T-cell (primary cell): ENCODE measurements around the gene LAMTOR5. TPM values are rescaled to one million over a fixed set of nuclear protein-coding genes. Genes with fewer than 3 reads are reported as not detected.
"Not testable (repeated sequence)": the region's sequence is repeated elsewhere in the genome, so short reads cannot be mapped to it uniquely, and the experiment has no call there.

Experiments used
- ATAC-seq, 4 experiments: fragments of 200-7000 bp in 3 of 4; fragments of 150-1000 bp in 1 of 4; cut with Tn5 transposase; replicated peaks in 1 of 4; 1 replicate in 3 of 4; 2 replicates in 1 of 4; pipeline ENCODE4 v1.10.0; 2021; ENCODE audit warnings: moderate library complexity in 3 of 4, mild to moderate bottlenecking in 2 of 4, moderate number of reproducible peaks in 1 of 4
- CTCF ChIA-PET, 2 donors: fragments of 300-600 bp; sonication (Branson Sonifier 250); formaldehyde crosslinking; loops; one replicate each; lab custom pipeline; 2022; ENCODE audit warnings: antibody characterized with exemption in 2 of 2; lab: Charles Lee
- POLR2A ChIA-PET, 2 donors: fragments of 300-600 bp; sonication (Branson Sonifier 250); formaldehyde crosslinking; loops; one replicate each; lab custom pipeline; 2022; ENCODE audit warnings: antibody characterized with exemption in 2 of 2; lab: Charles Lee
- DNase-seq, 35 experiments: peaks; one replicate each; pipeline versions ENCODE4 v3.0.0 to v3.0.0-alpha.2; 2013 to 2023
- H3K27ac ChIP-seq: one replicate; pipeline ENCODE4 v1.5.1; 2013; ENCODE audit warnings: low read length
- H3K27me3 ChIP-seq, 2 experiments: replicated peaks in 1 of 2; 1 replicate in 1 of 2; 2 replicates in 1 of 2; pipeline versions ENCODE4 v1.6.1 to v1.7.0; 2013; ENCODE audit warnings: low read length in 1 of 2, mixed read lengths in 1 of 2; ENCODE audit not compliant: control insufficient read depth in 2 of 2, insufficient read depth in 2 of 2; ENCODE audit errors: extremely low read depth in 1 of 2
- H3K36me3 ChIP-seq, 2 donors: 1 replicate in 1 of 2; 2 replicates in 1 of 2; pipeline versions ENCODE4 v1.6.1 to v1.7.0; 2013; ENCODE audit warnings: low read length in 1 of 2; ENCODE audit not compliant: control insufficient read depth in 2 of 2, insufficient read depth in 1 of 2; ENCODE audit errors: extremely low read depth in 1 of 2
- H3K4me1 ChIP-seq, 2 experiments: 1 replicate in 1 of 2; 2 replicates in 1 of 2; pipeline versions ENCODE4 v1.6.1 to v1.7.0; 2013; ENCODE audit warnings: low read length in 2 of 2, mixed read lengths in 1 of 2; ENCODE audit not compliant: insufficient read depth in 2 of 2, control insufficient read depth in 1 of 2; ENCODE audit errors: extremely low read depth in 1 of 2
- H3K4me3 ChIP-seq, 2 donors: 1 replicate in 1 of 2; 2 replicates in 1 of 2; pipeline versions ENCODE4 v1.5.1 to v1.7.0; 2013; ENCODE audit warnings: mild to moderate bottlenecking in 2 of 2, low read length in 1 of 2, moderate library complexity in 1 of 2; ENCODE audit not compliant: control insufficient read depth in 1 of 2; ENCODE audit errors: extremely low read depth in 1 of 2
- H3K9me3 ChIP-seq: 2 replicates; pipeline ENCODE4 v1.7.0; 2013
- H3K27ac Mint-ChIP-seq, 2 donors: one replicate each; pipeline ENCODE4 v1.8.0; 2020 to 2021; ENCODE audit warnings: mild to moderate bottlenecking in 2 of 2, mixed read lengths in 2 of 2
- H3K27me3 Mint-ChIP-seq, 2 donors: one replicate each; pipeline ENCODE4 v1.8.0; 2021 to 2022; ENCODE audit warnings: mixed read lengths in 2 of 2
- H3K36me3 Mint-ChIP-seq: one replicate; pipeline ENCODE4 v1.8.0; 2021; ENCODE audit warnings: mixed read lengths
- H3K4me1 Mint-ChIP-seq, 3 donors: one replicate each; pipeline ENCODE4 v1.8.0; 2020 to 2022; ENCODE audit warnings: mixed read lengths in 3 of 3, mild to moderate bottlenecking in 1 of 3
- H3K4me3 Mint-ChIP-seq, 3 donors: one replicate each; pipeline ENCODE4 v1.8.0; 2020 to 2022; ENCODE audit warnings: mild to moderate bottlenecking in 3 of 3, mixed read lengths in 3 of 3, moderate library complexity in 3 of 3
- H3K9me3 Mint-ChIP-seq, 3 donors: one replicate each; pipeline ENCODE4 v1.8.0; 2020 to 2022; ENCODE audit warnings: mixed read lengths in 3 of 3
- WGBS: methylation state at CpG from one replicate; pipeline ENCODE4 v1.1.5; 2013; ENCODE audit warnings: missing lambda C conversion rate; ENCODE audit not compliant: insufficient coverage; 5-methylcytosine and 5-hydroxymethylcytosine counted together
- total RNA-seq, 35 experiments: library from RNA in 6 of 35; stranded (reverse) in 6 of 35; fragments of 120-200 nt in 1 of 35; gene quantifications; one replicate each; pipeline versions ENCODE4 v1.2.1 to v1.2.4 and lab custom pipeline; 2013 to 2026

LAMTOR5 gene
- total RNA-seq, 5 donors from 2014 or later (not counting 1 experiment from before 2014, with no cell fraction given), result 60.0 to 68.6 (median 67.0) TPM

- Histone ChIP-seq H3K36me3 (no peaks in the 10 kb centered on the region), H3K27ac (no peak overlapping the region), H3K9me3 (no peaks in the 10 kb centered on the region), H3K27me3 (no peaks in the 10 kb centered on the region), H3K4me1 (peaks cover 5 to 7% of the 10 kb centered on the region in 2 experiments), H3K4me3 (no peak overlapping the region)
- Mint-ChIP-seq H3K9me3 (no peaks in the 10 kb centered on the region), H3K36me3 (no peaks in the 10 kb centered on the region), H3K27me3 (no peaks in the 10 kb centered on the region), H3K4me1 (peaks cover 15 to 23% (median 19%) of the 10 kb centered on the region in 3 donors), H3K27ac (peak overlapping the region in 1 of 2 donors; percentile 64), H3K4me3 (no peak overlapping the region)
- ChIA-PET POLR2A (interaction anchor here in 1 of 2 donors (0.5 kb wide), 1 partner anchor 47 kb away, joined by 4 read pairs; no protein-coding TSS in a partner anchor), CTCF (interaction anchor here (0.6 to 2.4 kb wide), 12 partner anchors 8 to 369 kb away, joined by 3 to 25 read pairs (median 4); partner anchors contain the start of gene RBM15 (in 1 of the 2))
- 24% methylated on average over 3 of the region's 4 CpGs for WGBS
- peak; percentile 29 to 44 (median 38) for ATAC-seq
- peak; percentile 8 to 74 (median 49) for DNase-seq
Measured at GRCh38 chr1:110412576-110412975, 5.1 kb upstream of the LAMTOR5 start.

- ChIA-PET CTCF (interaction anchor here (0.6 to 2.4 kb wide), 11 partner anchors 13 to 1106 kb away, joined by 3 to 25 read pairs (median 4); partner anchors contain the start of gene RBM15 (in 1 of the 2)), POLR2A (interaction anchor here in 1 of 2 donors (0.6 kb wide), 1 partner anchor 7 kb away, joined by 3 read pairs; no protein-coding TSS in a partner anchor)
- Mint-ChIP-seq H3K4me1 (peaks cover 26 to 27% (median 27%) of the 10 kb centered on the region in 3 donors), H3K9me3 (no peaks in the 10 kb centered on the region), H3K27me3 (no peaks in the 10 kb centered on the region), H3K27ac (no peak overlapping the region), H3K4me3 (no peak overlapping the region), H3K36me3 (no peaks in the 10 kb centered on the region)
- Histone ChIP-seq H3K27me3 (no peaks in the 10 kb centered on the region), H3K9me3 (no peaks in the 10 kb centered on the region), H3K36me3 (no peaks in the 10 kb centered on the region), H3K4me1 (peaks cover 9 to 13% of the 10 kb centered on the region in 2 experiments), H3K4me3 (no peak overlapping the region), H3K27ac (no peak overlapping the region)
- 100% methylated on average over 3 of the region's 7 CpGs for WGBS
- DNase-seq (no peak), ATAC-seq (no peak)
Measured at GRCh38 chr1:110411173-110411735, 3.8 kb upstream of the LAMTOR5 start.

DNA sequence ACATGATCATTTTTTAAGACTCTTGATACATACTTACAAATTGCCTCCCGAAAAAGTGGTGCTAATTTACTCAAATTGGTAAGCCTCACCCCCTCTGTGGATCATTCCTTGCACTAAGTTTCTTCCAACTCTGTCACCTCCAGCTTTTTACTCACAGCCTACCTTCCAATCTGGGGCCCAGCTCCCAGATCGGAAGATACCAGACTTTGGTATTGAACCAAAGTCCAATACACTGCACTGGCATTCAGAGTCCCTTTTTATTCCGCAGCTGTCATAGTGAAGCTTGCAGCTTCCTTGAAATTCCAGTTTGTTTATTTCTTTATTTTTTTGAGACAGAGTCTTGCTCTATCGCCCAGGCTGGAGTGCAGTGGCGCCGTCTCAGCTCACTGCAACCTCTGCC is 1.8 kb upstream of the LAMTOR5 start:
- WGBS, result 96% methylated on average over 5 of the region's 6 CpGs
- H3K4me1 Mint-ChIP-seq, result peaks cover 27 to 32% (median 31%) of the 10 kb centered on the region in 3 donors
- peak overlapping the region in 2 of 3 donors; percentile 43 to 98 for H3K4me3 Mint-ChIP-seq
- peaks cover 2% of the 10 kb centered on the region for H3K36me3 Mint-ChIP-seq
- H3K27ac Mint-ChIP-seq, result peak overlapping the region in 1 of 2 donors; percentile 31
- peaks cover 0 to 5% of the 10 kb centered on the region in 2 donors for H3K36me3 ChIP-seq
- no peaks in the 10 kb centered on the region for H3K27me3 Mint-ChIP-seq
- no peaks in the 10 kb centered on the region for H3K9me3 ChIP-seq
- no peak overlapping the region for H3K4me3 ChIP-seq
- CTCF ChIA-PET, result interaction anchor here (0.6 to 2.6 kb wide), 9 partner anchors 10 to 716 kb away, joined by 3 to 25 read pairs (median 8); partner anchors contain the start of gene RBM15 (in 1 of the 2)
- no peaks in the 10 kb centered on the region for H3K9me3 Mint-ChIP-seq
- DNase-seq (no peak), ATAC-seq (no peak)
- peaks cover 16 to 19% of the 10 kb centered on the region in 2 experiments for H3K4me1 ChIP-seq
- no peaks in the 10 kb centered on the region for H3K27me3 ChIP-seq
- POLR2A ChIA-PET, result interaction anchor here (0.6 to 1.3 kb wide), 6 partner anchors 10 to 1236 kb away, joined by 3 to 6 read pairs (median 5); partner anchors contain the start of gene RBM15 (in 1 of the 2)
- H3K27ac ChIP-seq, result no peak overlapping the region

- Mint-ChIP-seq H3K36me3 (peaks cover 7% of the 10 kb centered on the region), H3K9me3 (no peaks in the 10 kb centered on the region), H3K27me3 (no peaks in the 10 kb centered on the region), H3K4me3 (peak overlapping the region; percentile 97 to 100 (median 98)), H3K27ac (peak overlapping the region; percentile 31 to 99), H3K4me1 (peaks cover 27 to 34% (median 34%) of the 10 kb centered on the region in 3 donors)
- peak overlapping the region in 1 of 2 donors; percentile 92 for H3K4me3 ChIP-seq
- H3K4me1 ChIP-seq, result peaks cover 16 to 19% of the 10 kb centered on the region in 2 experiments
- no peaks in the 10 kb centered on the region for H3K9me3 ChIP-seq
- H3K36me3 ChIP-seq, result peaks cover 0 to 12% of the 10 kb centered on the region in 2 donors
- no CpG with 5 or more reads among the region's 8 CpGs for WGBS
- ATAC-seq, result no peak
- no peaks in the 10 kb centered on the region for H3K27me3 ChIP-seq
- no peak for DNase-seq
- POLR2A ChIA-PET, result interaction anchor here in 1 of 2 donors (0.6 to 1.3 kb wide), 2 partner anchors 57 to 70 kb away, joined by 3 to 5 read pairs; partner anchors contain the start of gene RBM15
- no peak overlapping the region for H3K27ac ChIP-seq
- CTCF ChIA-PET, result interaction anchor here (0.6 to 2.6 kb wide), 10 partner anchors 52 to 577 kb away, joined by 3 to 25 read pairs (median 4); partner anchors contain the start of gene RBM15 (in 1 of the 2)
Measured at GRCh38 chr1:110408488-110408887, 994 bp upstream of the LAMTOR5 start.

- WGBS, result no CpG with 5 or more reads among the region's 15 CpGs
Measured at GRCh38 chr1:110406407-110406806, 1.1 kb downstream of the LAMTOR5 start.

DNA sequence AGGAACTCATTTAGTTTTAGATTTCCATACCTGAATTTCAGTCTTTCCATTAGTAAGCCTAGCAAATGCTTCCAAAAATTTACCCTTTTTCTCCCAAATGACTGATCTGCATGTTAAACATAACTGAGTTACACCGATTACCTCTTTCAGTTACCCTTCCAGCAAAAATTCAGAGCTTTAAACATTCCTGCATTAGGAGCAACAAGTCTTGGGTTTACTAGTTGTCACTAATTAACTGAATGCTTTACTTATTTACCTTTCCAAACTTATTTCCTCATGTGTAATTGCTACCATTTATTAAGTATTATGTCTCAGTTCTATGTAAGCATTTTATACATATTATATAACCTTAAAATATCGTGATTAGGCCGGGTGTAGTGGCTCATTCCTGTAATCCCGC is 3.1 kb downstream of the LAMTOR5 start:
- Histone ChIP-seq H3K4me1 (peaks cover 15 to 16% of the 10 kb centered on the region in 2 experiments), H3K27me3 (no peaks in the 10 kb centered on the region), H3K4me3 (no peak overlapping the region), H3K36me3 (peaks cover 0 to 49% of the 10 kb centered on the region in 2 donors), H3K9me3 (no peaks in the 10 kb centered on the region), H3K27ac (no peak overlapping the region)
- no peak overlapping the region for H3K27ac Mint-ChIP-seq
- peaks cover 17 to 30% (median 29%) of the 10 kb centered on the region in 3 donors for H3K4me1 Mint-ChIP-seq
- WGBS, result 100% methylated on average over 1 of the region's 4 CpGs
- no peaks in the 10 kb centered on the region for H3K9me3 Mint-ChIP-seq
- ATAC-seq (no peak), DNase-seq (no peak)
- H3K27me3 Mint-ChIP-seq, result no peaks in the 10 kb centered on the region
- H3K4me3 Mint-ChIP-seq, result no peak overlapping the region
- ChIA-PET POLR2A (interaction anchor here in 1 of 2 donors (0.7 kb wide), 1 partner anchor 289 kb away, joined by 5 read pairs; no protein-coding TSS in a partner anchor), CTCF (no interaction called here)
- H3K36me3 Mint-ChIP-seq, result peaks cover 21% of the 10 kb centered on the region

More at GRCh38 chr1:110406407-110406806, 1.1 kb downstream of the LAMTOR5 start:
- CTCF ChIA-PET, result interaction anchor here in 1 of 2 donors (1.0 kb wide), 1 partner anchor 54 kb away, joined by 3 read pairs; no protein-coding TSS in a partner anchor
- Mint-ChIP-seq H3K4me3 (peak overlapping the region; percentile 97 to 100 (median 98)), H3K36me3 (peaks cover 11% of the 10 kb centered on the region), H3K27ac (peak overlapping the region; percentile 97 to 99), H3K4me1 (peaks cover 17 to 30% (median 30%) of the 10 kb centered on the region in 3 donors)
- H3K9me3 Mint-ChIP-seq, POLR2A ChIA-PET, DNase-seq, H3K27me3 ChIP-seq, H3K9me3 ChIP-seq, ATAC-seq, H3K27me3 Mint-ChIP-seq: not testable (repeated sequence)
- Histone ChIP-seq H3K4me3 (peak overlapping the region; percentile 83 to 92), H3K36me3 (peaks cover 0 to 31% of the 10 kb centered on the region in 2 donors), H3K4me1 (peaks cover 15 to 16% of the 10 kb centered on the region in 2 experiments), H3K27ac (peak overlapping the region; percentile 85)
